H9 (cell line): Measurements from ENCODE around the gene PCGF3. TPM values are rescaled to one million over a fixed set of nuclear protein-coding genes. Genes with fewer than 3 reads are reported as not detected.
"Not testable (repeated sequence)": the region's sequence is repeated elsewhere in the genome, so short reads cannot be mapped to it uniquely, and the experiment has no call there.

Experiments used
- DNase-seq: peaks from one replicate; pipeline ENCODE4 v3.0.0-alpha.2; 2017
- H2AFZ ChIP-seq: one replicate; pipeline ENCODE4 v1.6.1; 2013; ENCODE audit warnings: mild to moderate bottlenecking, low read length, control low read depth, moderate library complexity
- H2AK5ac ChIP-seq: 2 replicates; pipeline ENCODE4 v1.6.1; 2013; ENCODE audit warnings: low read length, control low read depth, mixed read lengths; ENCODE audit not compliant: insufficient read length
- H2BK120ac ChIP-seq: one replicate; pipeline ENCODE4 v1.6.1; 2013; ENCODE audit warnings: low read depth, mild to moderate bottlenecking, low read length, control low read depth, inconsistent platforms; ENCODE audit not compliant: poor library complexity, severe bottlenecking
- H2BK12ac ChIP-seq: 2 replicates; pipeline ENCODE4 v1.6.1; 2013; ENCODE audit warnings: low read length, control low read depth, mixed read lengths, low read depth; ENCODE audit not compliant: insufficient read length
- H2BK15ac ChIP-seq: 2 replicates; pipeline ENCODE4 v1.6.1; 2013; ENCODE audit warnings: low read depth, low read length, control low read depth
- H2BK20ac ChIP-seq: one replicate; pipeline ENCODE4 v1.6.1; 2013; ENCODE audit warnings: low read depth, mild to moderate bottlenecking, low read length, control low read depth, inconsistent platforms; ENCODE audit not compliant: poor library complexity, severe bottlenecking
- H2BK5ac ChIP-seq: 2 replicates; pipeline ENCODE4 v1.6.1; 2013; ENCODE audit warnings: low read length, control low read depth, mixed read lengths; ENCODE audit not compliant: insufficient read length
- H3K14ac ChIP-seq: 2 replicates; pipeline ENCODE4 v1.6.1; 2013; ENCODE audit warnings: low read length, control low read depth; ENCODE audit not compliant: insufficient read depth
- H3K18ac ChIP-seq: 2 replicates; pipeline ENCODE4 v1.6.1; 2013; ENCODE audit warnings: low read depth, mild to moderate bottlenecking, mixed read lengths, low read length, control low read depth; ENCODE audit not compliant: insufficient read length
- H3K23ac ChIP-seq: 2 replicates; pipeline ENCODE4 v1.6.1; 2013; ENCODE audit warnings: low read length, control low read depth, mixed read lengths, low read depth; ENCODE audit not compliant: insufficient read length
- H3K23me2 ChIP-seq: 2 replicates; pipeline ENCODE4 v1.6.1; 2013; ENCODE audit warnings: low read depth, mild to moderate bottlenecking, mixed read lengths, low read length, control low read depth; ENCODE audit not compliant: insufficient read length, poor library complexity, severe bottlenecking
- H3K27ac ChIP-seq: 2 replicates; pipeline ENCODE4 v1.5.1; 2013; ENCODE audit warnings: low read length, control low read depth, mixed read lengths, low read depth; ENCODE audit not compliant: insufficient read length
- H3K27me3 ChIP-seq: 2 replicates; pipeline ENCODE4 v1.6.1; 2013; ENCODE audit warnings: low read length, control low read depth, inconsistent platforms; ENCODE audit not compliant: insufficient read depth
- H3K4ac ChIP-seq: 2 replicates; pipeline ENCODE4 v1.6.1; 2013; ENCODE audit warnings: low read depth, mild to moderate bottlenecking, control low read depth, inconsistent platforms, low read length, moderate library complexity
- H3K4me1 ChIP-seq: 2 replicates; pipeline ENCODE4 v1.6.1; 2013; ENCODE audit warnings: low read length, control low read depth, inconsistent platforms; ENCODE audit not compliant: insufficient read depth
- H3K4me2 ChIP-seq: 2 replicates; pipeline ENCODE4 v1.6.1; 2013; ENCODE audit warnings: low read length, control low read depth, mixed read lengths; ENCODE audit not compliant: insufficient read length, insufficient read depth
- H3K56ac ChIP-seq: 2 replicates; pipeline ENCODE4 v1.6.1; 2013; ENCODE audit warnings: low read depth, mild to moderate bottlenecking, mixed read lengths, low read length, control low read depth; ENCODE audit not compliant: insufficient read length
- H3K79me1 ChIP-seq: 2 replicates; pipeline ENCODE4 v1.6.1; 2013; ENCODE audit warnings: low read depth, mild to moderate bottlenecking, moderate library complexity, low read length, control low read depth, inconsistent platforms; ENCODE audit not compliant: insufficient read depth, poor library complexity, severe bottlenecking
- H3K79me2 ChIP-seq: 2 replicates; pipeline ENCODE4 v1.6.1; 2013; ENCODE audit warnings: low read length, control low read depth, inconsistent platforms; ENCODE audit not compliant: insufficient read depth
- H3K9ac ChIP-seq: 2 replicates; pipeline ENCODE4 v1.6.1; 2013; ENCODE audit warnings: low read length, control low read depth, mixed read lengths; ENCODE audit not compliant: insufficient read length; ENCODE audit errors: extremely low read depth
- H3K9me3 ChIP-seq: one replicate; pipeline ENCODE4 v1.6.1; 2013; ENCODE audit warnings: low read depth, low read length, inconsistent platforms; ENCODE audit not compliant: control insufficient read depth
- H3T11ph ChIP-seq: one replicate; pipeline ENCODE4 v1.6.1; 2013; ENCODE audit warnings: mild to moderate bottlenecking, low read length, control low read depth, inconsistent platforms
- H4K20me1 ChIP-seq: one replicate; pipeline ENCODE4 v1.6.1; 2013; ENCODE audit not compliant: control insufficient read depth, insufficient read length, insufficient read depth
- H4K5ac ChIP-seq: 2 replicates; pipeline ENCODE4 v1.6.1; 2013; ENCODE audit warnings: low read depth, mild to moderate bottlenecking, mixed read lengths, low read length, control low read depth; ENCODE audit not compliant: insufficient read length
- H4K8ac ChIP-seq: replicated peaks from 2 replicates; pipeline ENCODE4 v1.6.1; 2013; ENCODE audit warnings: low read length, control low read depth, mixed read lengths, low read depth; ENCODE audit not compliant: insufficient read length
- H4K91ac ChIP-seq: 2 replicates; pipeline ENCODE4 v1.6.1; 2013; ENCODE audit warnings: low read depth, mild to moderate bottlenecking, moderate library complexity, mixed read lengths, low read length, control low read depth; ENCODE audit not compliant: insufficient read length
- H3K27ac Mint-ChIP-seq, 3 experiments: 2 replicates in 2 of 3; 3 replicates in 1 of 3; pipeline ENCODE4 v1.8.0; 2020 to 2021; ENCODE audit warnings: mixed read lengths in 3 of 3, mild to moderate bottlenecking in 1 of 3, moderate library complexity in 1 of 3
- H3K27me3 Mint-ChIP-seq: 2 replicates; pipeline ENCODE4 v1.8.0; 2021; ENCODE audit warnings: low read depth, mild to moderate bottlenecking, moderate library complexity, mixed read lengths
- H3K36me3 Mint-ChIP-seq, 3 experiments: 2 replicates in 2 of 3; 3 replicates in 1 of 3; pipeline ENCODE4 v1.8.0; 2020 to 2021; ENCODE audit warnings: low read depth in 3 of 3, mixed read lengths in 3 of 3; ENCODE audit not compliant: insufficient read depth in 1 of 3
- H3K4me1 Mint-ChIP-seq, 2 experiments: 2 replicates each; pipeline ENCODE4 v1.8.0; 2020; ENCODE audit warnings: mixed read lengths in 2 of 2
- H3K4me3 Mint-ChIP-seq, 2 experiments: 2 replicates in 1 of 2; 3 replicates in 1 of 2; pipeline ENCODE4 v1.8.0; 2020 to 2021; ENCODE audit warnings: mild to moderate bottlenecking in 2 of 2, mixed read lengths in 2 of 2, moderate library complexity in 1 of 2
- H3K9me3 Mint-ChIP-seq, 2 experiments: 2 replicates in 1 of 2; 3 replicates in 1 of 2; pipeline ENCODE4 v1.8.0; 2020; ENCODE audit warnings: mild to moderate bottlenecking in 2 of 2, mixed read lengths in 2 of 2, moderate library complexity in 1 of 2
- CTCF ChIP-seq: fragments of 200-600 bp; sonication (generic); conservative IDR thresholded peaks from 3 replicates; pipeline ENCODE4 v1.8.0; 2021; ENCODE audit warnings: antibody characterized with exemption, mild to moderate bottlenecking
- WGBS: extraction: QIAGEN DNeasy Blood & Tissue Kit; methylation state at CpG from one replicate; pipeline ENCODE4 v1.1.7; 2013; ENCODE audit warnings: missing lambda C conversion rate, low lambda C conversion rate, mixed read lengths; ENCODE audit not compliant: insufficient read length; ENCODE audit errors: extremely low coverage; 5-methylcytosine and 5-hydroxymethylcytosine counted together
- total RNA-seq: library from RNA; stranded (reverse); gene quantifications from 2 replicates; pipeline ENCODE4 v1.2.1, GENCODE V29; 2021

The PCGF3 gene
- total RNA-seq, 1 experiment from 2014 or later, result 43.1 TPM

- Histone ChIP-seq H4K5ac (no peak overlapping the region), H2AFZ (no peak overlapping the region), H3T11ph (no peak overlapping the region), H3K79me1 (peaks cover 3% of the 10 kb centered on the region), H3K27me3 (no peaks in the 10 kb centered on the region), H3K9me3 (no peaks in the 10 kb centered on the region), H4K8ac (no peak overlapping the region), H3K18ac (no peak overlapping the region), H2BK12ac (no peak overlapping the region), H3K79me2 (peaks cover 9% of the 10 kb centered on the region; the same call in 1 of the 2 replicates), H3K23me2 (no peaks in the 10 kb centered on the region), H3K56ac (no peak overlapping the region), H4K91ac (no peak overlapping the region), H2BK120ac (no peak overlapping the region), H4K20me1 (peaks cover 2% of the 10 kb centered on the region), H3K9ac (no peak overlapping the region), H2BK15ac (peak overlapping the region; percentile 9; the same call in 1 of the 2 replicates), H3K4me2 (no peak overlapping the region), H3K27ac (no peak overlapping the region), H2BK5ac (no peak overlapping the region), H3K14ac (no peak overlapping the region), H2BK20ac (no peak overlapping the region), H3K4ac (no peak overlapping the region), H3K23ac (no peak overlapping the region), H3K4me1 (no peaks in the 10 kb centered on the region), H2AK5ac (no peak overlapping the region)
- no CpG with 5 or more reads among the region's 27 CpGs for WGBS
- no peak for DNase-seq
- H3K36me3 Mint-ChIP-seq, result peaks cover 23 to 55% (median 39%) of the 10 kb centered on the region in 3 experiments
- no peaks in the 10 kb centered on the region for H3K27me3 Mint-ChIP-seq
- no peaks in the 10 kb centered on the region for H3K4me1 Mint-ChIP-seq
- TF ChIP-seq CTCF, result no peak
- H3K4me3 Mint-ChIP-seq, result no peak overlapping the region
- no peaks in the 10 kb centered on the region for H3K9me3 Mint-ChIP-seq
- peak overlapping the region in 1 of 3 experiments; percentile 79; a peak in 1 of 7 replicates for H3K27ac Mint-ChIP-seq
Measured at GRCh38 chr4:730511-730910, 24.9 kb downstream of the PCGF3 start.

- not testable (repeated sequence) for H2BK15ac ChIP-seq, H3K4me1 Mint-ChIP-seq, H3K9me3 Mint-ChIP-seq, H3K79me1 ChIP-seq, H3K27me3 Mint-ChIP-seq, H3K4me1 ChIP-seq, H2BK20ac ChIP-seq, H3K23me2 ChIP-seq, H2BK120ac ChIP-seq, H4K91ac ChIP-seq, H3K79me2 ChIP-seq, H3K27ac ChIP-seq, H4K5ac ChIP-seq, H2AK5ac ChIP-seq, DNase-seq, H2BK12ac ChIP-seq, H3K18ac ChIP-seq, H3K27me3 ChIP-seq, H2AFZ ChIP-seq, H3K4ac ChIP-seq, H4K20me1 ChIP-seq, H3K4me3 Mint-ChIP-seq, H4K8ac ChIP-seq, H3K9me3 ChIP-seq, H3K9ac ChIP-seq, H3K56ac ChIP-seq, H3K23ac ChIP-seq, H3K14ac ChIP-seq, H3T11ph ChIP-seq, H2BK5ac ChIP-seq, H3K4me2 ChIP-seq
- peaks cover 25 to 58% (median 42%) of the 10 kb centered on the region in 3 experiments for H3K36me3 Mint-ChIP-seq
- no CpG with 5 or more reads among the region's 68 CpGs for WGBS
- H3K27ac Mint-ChIP-seq, result peak overlapping the region in 1 of 3 experiments; percentile 79; a peak in 1 of 7 replicates
Measured at GRCh38 chr4:730946-731904, 25.6 kb downstream of the PCGF3 start.
